Measurements from ENCODE around the gene MTNR1B. TPM values are rescaled to one million over a fixed set of nuclear protein-coding genes. Genes with fewer than 3 reads are reported as not detected.

The MTNR1B gene
- total RNA-seq, 1 experiment from 2014 or later, result not detected

GRCh38 chr11:92978271-92979111 lies 9.0 kb downstream of the MTNR1B start:
- DNase-seq (ENCODE audit: low read depth), result peak; percentile 8

GRCh38 chr11:92979176-92979575 lies 9.7 kb downstream of the MTNR1B start:
- DNase-seq (ENCODE audit: low read depth), result peak; percentile 7

GRCh38 chr11:92980312-92980711 lies 10.9 kb downstream of the MTNR1B start:
- no peak for DNase-seq (ENCODE audit: low read depth)

GRCh38 chr11:92981508-92982043 lies 12.1 kb downstream of the MTNR1B start:
- DNase-seq (ENCODE audit: low read depth), result no peak

GRCh38 chr11:92986585-92986984 lies 17.1 kb downstream of the MTNR1B start:
- DNase-seq (ENCODE audit: low read depth), result no peak

- DNase-seq (ENCODE audit: low read depth), result no peak
These were observed 23.6 kb downstream of the MTNR1B start for GRCh38 chr11:92993004-92993403.

- peak; percentile 39 for DNase-seq (ENCODE audit: low read depth)
These were observed 31.3 kb downstream of the MTNR1B start for GRCh38 chr11:93000511-93001476.

- DNase-seq (ENCODE audit: low read depth), result no peak
These were observed 32.4 kb downstream of the MTNR1B start for GRCh38 chr11:93001806-93002205.

- no peak for DNase-seq (ENCODE audit: low read depth)
These were observed 32.9 kb downstream of the MTNR1B start for GRCh38 chr11:93002380-93002779.

- no peak for DNase-seq (ENCODE audit: low read depth)
These were observed 35.8 kb downstream of the MTNR1B start for GRCh38 chr11:93005239-93005638.

- DNase-seq (ENCODE audit: low read depth), result no peak
These were observed 44.2 kb downstream of the MTNR1B start for GRCh38 chr11:93013646-93014045.

GRCh38 chr11:93016595-93016994 lies 47.1 kb downstream of the MTNR1B start:
- no peak for DNase-seq (ENCODE audit: low read depth)

GRCh38 chr11:93017821-93018690 lies 48.6 kb downstream of the MTNR1B start:
- no peak for DNase-seq (ENCODE audit: low read depth)

GRCh38 chr11:93020248-93021046 lies 51.0 kb downstream of the MTNR1B start:
- DNase-seq (ENCODE audit: low read depth), result peak; percentile 25

- DNase-seq (ENCODE audit: low read depth), result no peak
These were observed 54.9 kb downstream of the MTNR1B start for GRCh38 chr11:93024369-93024768.

- no peak for DNase-seq (ENCODE audit: low read depth)
These were observed 56.3 kb downstream of the MTNR1B start for GRCh38 chr11:93025558-93026255.

- DNase-seq (ENCODE audit: low read depth), result no peak
These were observed 59.6 kb downstream of the MTNR1B start for GRCh38 chr11:93028960-93029522.

- peak; percentile 50 for DNase-seq (ENCODE audit: low read depth)
These were observed 61.9 kb downstream of the MTNR1B start for GRCh38 chr11:93031386-93031785.
